HepG2 (cell line): ENCODE results near the gene ERBB3. TPM values are rescaled to one million over a fixed set of nuclear protein-coding genes. Genes with fewer than 3 reads are reported as not detected.

Experiments
- ARNT2 ChIP-seq: sonication (generic); formaldehyde crosslinking; IDR thresholded peaks from 2 replicates; pipeline ENCODE4 v1.8.0; 2022; ENCODE audit warnings: mild to moderate bottlenecking, low read depth, missing genetic modification reagents, moderate library complexity
- CREBL2 ChIP-seq: sonication (generic); formaldehyde crosslinking; IDR thresholded peaks from 2 replicates; pipeline ENCODE4 v1.8.1; 2023; ENCODE audit warnings: missing genetic modification reagents, mild to moderate bottlenecking, borderline replicate concordance
- DPF2 ChIP-seq: sonication (generic); formaldehyde crosslinking; IDR thresholded peaks from 2 replicates; pipeline ENCODE4 v1.4.0; 2020; ENCODE audit warnings: mild to moderate bottlenecking, low read depth, missing genetic modification reagents, borderline replicate concordance
- DR1 ChIP-seq: sonication (generic); formaldehyde crosslinking; IDR thresholded peaks from 2 replicates; pipeline ENCODE4 v1.8.0; 2021; ENCODE audit warnings: mild to moderate bottlenecking, missing genetic modification reagents, inconsistent platforms
- HNRNPK ChIP-seq: fragments of 200-400 bp; formaldehyde crosslinking; IDR thresholded peaks from 2 replicates; pipeline ENCODE4 v1.6.1; 2018; ENCODE audit warnings: low read length, low read depth, moderate library complexity, mild to moderate bottlenecking; ENCODE audit not compliant: poor library complexity, severe bottlenecking
- MIXL1 ChIP-seq: IDR thresholded peaks from 2 replicates; pipeline ENCODE4 v1.6.1; 2016
- MTA3 ChIP-seq: sonication (generic); formaldehyde crosslinking; IDR thresholded peaks from 2 replicates; pipeline ENCODE4 v1.4.0; 2020; ENCODE audit warnings: missing genetic modification reagents
- NPAS2 ChIP-seq: sonication (generic); formaldehyde crosslinking; IDR thresholded peaks from 2 replicates; pipeline ENCODE4 v1.8.0; 2022; ENCODE audit warnings: mild to moderate bottlenecking, missing genetic modification reagents, borderline replicate concordance
- PTBP1 ChIP-seq: fragments of 200-400 bp; formaldehyde crosslinking; IDR thresholded peaks from 2 replicates; pipeline ENCODE4 v1.6.1; 2018; ENCODE audit warnings: low read length, low read depth; ENCODE audit not compliant: poor library complexity, severe bottlenecking
- RELA ChIP-seq: sonication (generic); formaldehyde crosslinking; IDR thresholded peaks from 2 replicates; pipeline ENCODE4 v1.4.0; 2020; ENCODE audit warnings: missing genetic modification reagents
- SCMH1 ChIP-seq: sonication (generic); formaldehyde crosslinking; IDR thresholded peaks from 2 replicates; pipeline ENCODE4 v1.9.0; 2021; ENCODE audit warnings: missing genetic modification reagents, mild to moderate bottlenecking, borderline replicate concordance
- SIX4 ChIP-seq: sonication (generic); formaldehyde crosslinking; IDR thresholded peaks from 2 replicates; pipeline ENCODE4 v1.4.0; 2020; ENCODE audit warnings: missing genetic modification reagents
- SMAD9 ChIP-seq: sonication (generic); formaldehyde crosslinking; IDR thresholded peaks from 2 replicates; pipeline ENCODE4 v1.5.1; 2020; ENCODE audit warnings: mild to moderate bottlenecking, missing genetic modification reagents
- SP5 ChIP-seq: IDR thresholded peaks from 2 replicates; pipeline ENCODE4 v1.6.1; 2016; ENCODE audit warnings: low read depth, borderline replicate concordance
- TAF1 ChIP-seq: sonication (generic); formaldehyde crosslinking; IDR thresholded peaks from 2 replicates; pipeline ENCODE4 v1.4.0; 2020; ENCODE audit warnings: missing genetic modification reagents
- TOE1 ChIP-seq: sonication (generic); formaldehyde crosslinking; IDR thresholded peaks from 2 replicates; pipeline ENCODE4 v1.4.0; 2020; ENCODE audit warnings: mild to moderate bottlenecking, missing genetic modification reagents
- ZFX ChIP-seq: sonication (generic); formaldehyde crosslinking; IDR thresholded peaks from 2 replicates; pipeline ENCODE4 v1.4.0; 2020; ENCODE audit warnings: mild to moderate bottlenecking, low read depth, missing genetic modification reagents, moderate library complexity
- ZNF143 ChIP-seq: sonication (generic); formaldehyde crosslinking; IDR thresholded peaks from 2 replicates; pipeline ENCODE4 v1.4.0; 2020; ENCODE audit warnings: missing genetic modification reagents
- ZNF609 ChIP-seq: sonication (generic); formaldehyde crosslinking; IDR thresholded peaks from 2 replicates; pipeline ENCODE4 v1.4.0; 2020; ENCODE audit warnings: mild to moderate bottlenecking, missing genetic modification reagents, borderline replicate concordance
- ZSCAN30 ChIP-seq: sonication (generic); formaldehyde crosslinking; IDR thresholded peaks from 2 replicates; pipeline ENCODE4 v1.5.0; 2020; ENCODE audit warnings: mild to moderate bottlenecking, missing genetic modification reagents
- polyA plus RNA-seq, 8 experiments: library from polyadenylated mRNA; depleted of rRNA in 3 of 8; stranded (reverse) in 7 of 8; unstranded in 1 of 8; fragments of >200 nt; fragmentation: Illumina TruSeq in 4 of 8; extraction: Trizol in 4 of 8; gene quantifications; 2 replicates each; pipeline versions ENCODE4 v1.2.1 to v1.2.3, GENCODE V29; 2011 to 2016; ENCODE audit warnings: low read depth in 4 of 8, missing spikeins in 1 of 8, mixed read lengths in 1 of 8; ENCODE audit not compliant: insufficient read depth in 1 of 8
- total RNA-seq, 5 experiments: library from RNA; depleted of rRNA; stranded (reverse); fragments of >200 nt; fragmentation: Illumina TruSeq; extraction: Trizol; gene quantifications; 2 replicates each; pipeline ENCODE4 v1.2.3, GENCODE V29; 2016; ENCODE audit warnings: low read depth in 1 of 5
- TF ChIP-seq, protein P1 (sequence below): sonication (generic); formaldehyde crosslinking; conservative IDR thresholded peaks from 2 replicates; pipeline ENCODE4 v1.4.0; 2020; ENCODE audit warnings: missing genetic modification reagents
- TF ChIP-seq, protein P2 (sequence below): sonication (generic); formaldehyde crosslinking; IDR thresholded peaks from 2 replicates; pipeline ENCODE4 v1.4.0; 2020; ENCODE audit warnings: missing genetic modification reagents, borderline replicate concordance

The ERBB3 gene
- total and polyA plus RNA-seq, 2 of the 13 experiments (the other 11 are each of a cell fraction or from before 2014, with no cell fraction given): 93.6 to 358 TPM

- TF ChIP-seq, protein P1, sequence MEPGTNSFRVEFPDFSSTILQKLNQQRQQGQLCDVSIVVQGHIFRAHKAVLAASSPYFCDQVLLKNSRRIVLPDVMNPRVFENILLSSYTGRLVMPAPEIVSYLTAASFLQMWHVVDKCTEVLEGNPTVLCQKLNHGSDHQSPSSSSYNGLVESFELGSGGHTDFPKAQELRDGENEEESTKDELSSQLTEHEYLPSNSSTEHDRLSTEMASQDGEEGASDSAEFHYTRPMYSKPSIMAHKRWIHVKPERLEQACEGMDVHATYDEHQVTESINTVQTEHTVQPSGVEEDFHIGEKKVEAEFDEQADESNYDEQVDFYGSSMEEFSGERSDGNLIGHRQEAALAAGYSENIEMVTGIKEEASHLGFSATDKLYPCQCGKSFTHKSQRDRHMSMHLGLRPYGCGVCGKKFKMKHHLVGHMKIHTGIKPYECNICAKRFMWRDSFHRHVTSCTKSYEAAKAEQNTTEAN (CRISPR knock-in tag): peak; percentile 99
- TF ChIP-seq TOE1 (CRISPR knock-in tag) (0 out of 2 replicates have a peak, but pooled peaks have one; percentile 25), RELA (CRISPR knock-in tag) (peak; percentile 44; the same call in 1 of the 2 replicates), SMAD9 (no peak), SP5 (CRISPR knock-in tag) (peak; percentile 92), HNRNPK (no peak), MIXL1 (CRISPR knock-in tag) (peak; percentile 94), CREBL2 (CRISPR knock-in tag) (no peak), ZFX (CRISPR knock-in tag) (peak; percentile 83), ARNT2 (peak; percentile 80), ZNF609 (peak; percentile 97), DPF2 (CRISPR knock-in tag) (peak; percentile 97), DR1 (CRISPR knock-in tag) (peak; percentile 63), ZSCAN30 (no peak), NPAS2 (CRISPR knock-in tag) (no peak), TAF1 (CRISPR knock-in tag) (peak; percentile 73), SIX4 (CRISPR knock-in tag) (peak; percentile 83), PTBP1 (no peak), SCMH1 (no peak), MTA3 (no peak), ZNF143 (CRISPR knock-in tag) (peak; percentile 68; the same call in 1 of the 2 replicates)
- TF ChIP-seq, protein P2, sequence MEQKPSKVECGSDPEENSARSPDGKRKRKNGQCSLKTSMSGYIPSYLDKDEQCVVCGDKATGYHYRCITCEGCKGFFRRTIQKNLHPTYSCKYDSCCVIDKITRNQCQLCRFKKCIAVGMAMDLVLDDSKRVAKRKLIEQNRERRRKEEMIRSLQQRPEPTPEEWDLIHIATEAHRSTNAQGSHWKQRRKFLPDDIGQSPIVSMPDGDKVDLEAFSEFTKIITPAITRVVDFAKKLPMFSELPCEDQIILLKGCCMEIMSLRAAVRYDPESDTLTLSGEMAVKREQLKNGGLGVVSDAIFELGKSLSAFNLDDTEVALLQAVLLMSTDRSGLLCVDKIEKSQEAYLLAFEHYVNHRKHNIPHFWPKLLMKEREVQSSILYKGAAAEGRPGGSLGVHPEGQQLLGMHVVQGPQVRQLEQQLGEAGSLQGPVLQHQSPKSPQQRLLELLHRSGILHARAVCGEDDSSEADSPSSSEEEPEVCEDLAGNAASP (CRISPR knock-in tag): peak; percentile 95
Observed at GRCh38 chr12:56081393-56082347, 1.7 kb downstream of the ERBB3 start (continued).
